Lung (tissue), 12 donors: ENCODE measurements around the gene INPP4A. TPM values are rescaled to one million over a fixed set of nuclear protein-coding genes. Genes with fewer than 3 reads are reported as not detected.

Experiments used
- ATAC-seq: fragments of 200-7000 bp; cut with Tn5 transposase; one replicate; pipeline ENCODE4 v1.9.1; 2020; ENCODE audit warnings: moderate number of reproducible peaks; ENCODE audit not compliant: insufficient read depth, low FRiP score
- DNase-seq, 3 donors: peaks; one replicate each; pipeline ENCODE4 v3.0.0-alpha.2; 2013 to 2017
- H3K27ac ChIP-seq, 2 donors: one replicate each; pipeline ENCODE4 v1.5.1; 2013; ENCODE audit warnings: mild to moderate bottlenecking in 2 of 2, moderate library complexity in 2 of 2, control low read depth in 1 of 2, inconsistent platforms in 1 of 2, low read depth in 1 of 2, low read length in 1 of 2
- H3K27me3 ChIP-seq, 3 donors: one replicate each; pipeline ENCODE4 v1.5.1; 2013; ENCODE audit warnings: low read length in 2 of 3; ENCODE audit not compliant: control insufficient read depth in 3 of 3, insufficient read depth in 3 of 3
- H3K36me3 ChIP-seq, 4 donors: one replicate each; pipeline ENCODE4 v1.5.1; 2013; ENCODE audit warnings: low read length in 4 of 4, mild to moderate bottlenecking in 1 of 4, moderate library complexity in 1 of 4; ENCODE audit not compliant: control insufficient read depth in 4 of 4, insufficient read depth in 4 of 4
- H3K4me1 ChIP-seq, 5 donors: one replicate each; pipeline ENCODE4 v1.5.1; 2013; ENCODE audit warnings: low read length in 5 of 5, mild to moderate bottlenecking in 2 of 5, moderate library complexity in 1 of 5; ENCODE audit not compliant: control insufficient read depth in 5 of 5, insufficient read depth in 5 of 5
- H3K4me3 ChIP-seq: one replicate; pipeline ENCODE4 v1.5.1; 2013; ENCODE audit warnings: mild to moderate bottlenecking, control low read depth, moderate library complexity
- H3K9ac ChIP-seq, 2 donors: one replicate each; pipeline ENCODE4 v1.5.1; 2013; ENCODE audit warnings: low read length in 2 of 2, control low read depth in 1 of 2; ENCODE audit not compliant: insufficient read depth in 1 of 2
- H3K9me3 ChIP-seq, 4 donors: one replicate each; pipeline ENCODE4 v1.5.1; 2013; ENCODE audit warnings: low read length in 3 of 4, mild to moderate bottlenecking in 1 of 4, moderate library complexity in 1 of 4; ENCODE audit not compliant: control insufficient read depth in 4 of 4, insufficient read depth in 3 of 4
- WGBS, 2 donors: extraction: QIAGEN DNeasy Blood & Tissue Kit; methylation state at CpG; one replicate each; pipeline ENCODE4 v1.1.7; 2013; 5-methylcytosine and 5-hydroxymethylcytosine counted together
- polyA plus RNA-seq, 2 donors: library from polyadenylated mRNA; stranded (reverse); fragments of 200-250 nt; gene quantifications; one replicate each; pipeline ENCODE4 v1.2.1, GENCODE V29; 2013
- total RNA-seq, 2 donors: library from RNA; depleted of rRNA in 1 of 2; stranded (reverse); fragments of >200 nt in 1 of 2; gene quantifications; one replicate each; pipeline ENCODE4 v1.2.1, GENCODE V29; 2014 to 2021
- TF ChIP-seq, protein P1 (sequence below): IDR thresholded peaks from 2 replicates; pipeline ENCODE4 v1.5.1; 2012; ENCODE audit warnings: mild to moderate bottlenecking; ENCODE audit errors: control extremely low read depth, extremely low read depth
- donor health status: control.
- donor health status: control.
- donor health status: Bipolar disorder and iron deficiency.
- donor health status: healthy.
- donor health status: DM: yes; HTN: yes; CAD: no.

INPP4A gene
- total and polyA plus RNA-seq, 4 donors, result 8.0 to 43.3 (median 19.8) TPM

DNA sequence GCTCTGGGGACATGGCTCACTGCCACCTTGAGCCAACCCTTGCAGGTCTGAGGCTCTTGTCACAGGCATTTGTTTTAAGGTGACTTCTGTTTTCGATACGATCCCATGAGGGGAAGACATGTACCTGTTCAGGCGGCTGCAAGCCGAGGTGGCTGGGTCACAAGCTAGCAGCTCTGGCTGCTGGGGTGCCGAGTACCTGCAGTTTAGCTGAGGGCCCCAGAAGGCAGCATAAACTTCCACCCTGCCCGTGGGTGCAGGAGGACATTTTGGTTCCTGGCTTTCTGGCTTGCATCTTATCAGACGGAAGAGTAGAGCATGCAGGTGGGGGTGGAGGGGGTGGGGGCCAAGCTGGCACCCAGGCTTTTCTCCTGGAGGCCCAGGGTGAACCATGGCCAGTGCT is 135.3 kb downstream of the INPP4A start:
- no peaks in the 10 kb centered on the region for H3K27me3 ChIP-seq
- H3K9me3 ChIP-seq, result peaks cover 0 to 1% (median 0%) of the 10 kb centered on the region in 4 donors
- H3K4me1 ChIP-seq, result no peaks in the 10 kb centered on the region
- ATAC-seq, result no peak
- WGBS, 2 donors, result 90 to 91% methylated on average over 7 of the region's 7 CpGs
- TF ChIP-seq, protein P1, sequence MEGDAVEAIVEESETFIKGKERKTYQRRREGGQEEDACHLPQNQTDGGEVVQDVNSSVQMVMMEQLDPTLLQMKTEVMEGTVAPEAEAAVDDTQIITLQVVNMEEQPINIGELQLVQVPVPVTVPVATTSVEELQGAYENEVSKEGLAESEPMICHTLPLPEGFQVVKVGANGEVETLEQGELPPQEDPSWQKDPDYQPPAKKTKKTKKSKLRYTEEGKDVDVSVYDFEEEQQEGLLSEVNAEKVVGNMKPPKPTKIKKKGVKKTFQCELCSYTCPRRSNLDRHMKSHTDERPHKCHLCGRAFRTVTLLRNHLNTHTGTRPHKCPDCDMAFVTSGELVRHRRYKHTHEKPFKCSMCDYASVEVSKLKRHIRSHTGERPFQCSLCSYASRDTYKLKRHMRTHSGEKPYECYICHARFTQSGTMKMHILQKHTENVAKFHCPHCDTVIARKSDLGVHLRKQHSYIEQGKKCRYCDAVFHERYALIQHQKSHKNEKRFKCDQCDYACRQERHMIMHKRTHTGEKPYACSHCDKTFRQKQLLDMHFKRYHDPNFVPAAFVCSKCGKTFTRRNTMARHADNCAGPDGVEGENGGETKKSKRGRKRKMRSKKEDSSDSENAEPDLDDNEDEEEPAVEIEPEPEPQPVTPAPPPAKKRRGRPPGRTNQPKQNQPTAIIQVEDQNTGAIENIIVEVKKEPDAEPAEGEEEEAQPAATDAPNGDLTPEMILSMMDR, result no peak
- H3K4me3 ChIP-seq, result no peak overlapping the region
- H3K9ac ChIP-seq, result no peak overlapping the region
- DNase-seq, result no peak
- H3K27ac ChIP-seq, result no peak overlapping the region
- H3K36me3 ChIP-seq, result peaks cover 3 to 55% (median 23%) of the 10 kb centered on the region in 4 donors

GRCh38 chr2:98580656-98581284 is 136.1 kb downstream of the INPP4A start:
- 92 to 95% methylated on average over 10 of the region's 10 CpGs for WGBS, 2 donors
- no peak overlapping the region for H3K9ac ChIP-seq
- no peaks in the 10 kb centered on the region for H3K4me1 ChIP-seq
- DNase-seq (no peak), ATAC-seq (no peak)
- no peaks in the 10 kb centered on the region for H3K27me3 ChIP-seq
- H3K4me3 ChIP-seq, result no peak overlapping the region
- H3K9me3 ChIP-seq, result peaks cover 0 to 1% (median 0%) of the 10 kb centered on the region in 4 donors
- peaks cover 3 to 57% (median 19%) of the 10 kb centered on the region in 4 donors for H3K36me3 ChIP-seq
- no peak overlapping the region for H3K27ac ChIP-seq
- TF ChIP-seq, protein P1, result no peak

DNA sequence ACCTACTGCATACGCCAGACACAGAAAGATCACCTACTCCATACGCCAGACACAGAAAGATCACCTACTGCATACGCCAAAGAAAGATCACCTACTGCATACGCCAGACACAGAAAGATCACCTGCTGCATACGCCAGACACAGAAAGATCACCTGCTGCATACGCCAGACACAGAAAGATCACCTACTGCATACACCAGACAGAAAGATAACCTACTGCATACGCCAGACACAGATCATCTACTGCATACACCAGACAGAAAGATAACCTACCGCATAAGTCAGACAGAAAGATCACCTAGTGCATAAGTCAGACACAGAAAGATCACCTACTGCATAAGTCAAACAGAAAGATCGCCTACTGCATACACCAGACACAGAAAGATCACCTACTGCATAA is 137.9 kb downstream of the INPP4A start:
- DNase-seq (no peak), ATAC-seq (no peak)
- peaks cover 0 to 1% (median 0%) of the 10 kb centered on the region in 4 donors for H3K9me3 ChIP-seq
- no peaks in the 10 kb centered on the region for H3K27me3 ChIP-seq
- H3K4me3 ChIP-seq, result no peak overlapping the region
- TF ChIP-seq, protein P1, result no peak
- no peaks in the 10 kb centered on the region for H3K4me1 ChIP-seq
- no peak overlapping the region for H3K9ac ChIP-seq
- H3K36me3 ChIP-seq, result peaks cover 3 to 46% (median 19%) of the 10 kb centered on the region in 4 donors
- no peak overlapping the region for H3K27ac ChIP-seq
- WGBS, 2 donors, result 97 to 98% methylated on average over 9 of the region's 9 CpGs
